Stomach (tissue), 9 donors: ENCODE results near the gene PLP2. TPM values are rescaled to one million over a fixed set of nuclear protein-coding genes. Genes with fewer than 3 reads are reported as not detected.

Experiments used
- DNase-seq, 2 donors: peaks; one replicate each; pipeline versions ENCODE4 v3.0.0 to v3.0.0-alpha.2; 2013 to 2019
- H3K27ac ChIP-seq, 5 donors: fragments of 200-600 bp in 4 of 5; sonication (generic) in 4 of 5; one replicate each; pipeline ENCODE4 v1.5.1; 2013 to 2019; ENCODE audit warnings: mild to moderate bottlenecking in 1 of 5, moderate library complexity in 1 of 5
- H3K27me3 ChIP-seq, 3 donors: fragments of 200-600 bp; sonication (generic); one replicate each; pipeline ENCODE4 v1.5.1; 2017 to 2019; ENCODE audit warnings: mixed run types in 1 of 3
- H3K36me3 ChIP-seq, 4 donors: fragments of 200-600 bp; sonication (generic); 1 replicate in 3 of 4; 2 replicates in 1 of 4; pipeline ENCODE4 v1.5.1; 2016 to 2019
- H3K4me1 ChIP-seq, 4 donors: fragments of 200-600 bp; sonication (generic); one replicate each; pipeline ENCODE4 v1.5.1; 2016 to 2019
- H3K4me3 ChIP-seq, 4 donors: fragments of 200-600 bp; sonication (generic) in 3 of 4; one replicate each; pipeline ENCODE4 v1.5.1; 2016 to 2019; ENCODE audit warnings: mild to moderate bottlenecking in 1 of 4
- H3K9me3 ChIP-seq, 4 donors: fragments of 200-600 bp; sonication (generic); one replicate each; pipeline ENCODE4 v1.5.1; 2016 to 2019
- CTCF ChIP-seq, 7 experiments: fragments of 450-650 bp in 4 of 7; fragments of 200-600 bp in 3 of 7; sonication (generic) in 3 of 7; IDR thresholded peaks; one replicate each; pipeline ENCODE4 v1.5.1; 2016 to 2019; ENCODE audit warnings: antibody characterized with exemption in 7 of 7, control low read depth in 2 of 7, mild to moderate bottlenecking in 1 of 7
- EP300 ChIP-seq: sonication (generic); formaldehyde crosslinking; IDR thresholded peaks from one replicate; pipeline ENCODE4 v1.6.1; 2017; ENCODE audit warnings: antibody characterized with exemption
- POLR2A ChIP-seq, 4 donors: fragments of 450-650 bp; IDR thresholded peaks; one replicate each; pipeline ENCODE4 v1.6.1; 2016; ENCODE audit warnings: antibody characterized with exemption in 4 of 4, control low read depth in 2 of 4, mild to moderate bottlenecking in 1 of 4, moderate library complexity in 1 of 4
- POLR2AphosphoS5 ChIP-seq, 3 donors: sonication (generic); formaldehyde crosslinking; IDR thresholded peaks; one replicate each; pipeline ENCODE4 v1.6.1; 2016; ENCODE audit warnings: antibody characterized with exemption in 3 of 3
- WGBS, 5 donors: extraction: QIAGEN DNeasy Blood & Tissue Kit in 3 of 5; methylation state at CpG; one replicate each; pipeline versions ENCODE4 v1.1.5 to v1.1.7; 2013 to 2018; 5-methylcytosine and 5-hydroxymethylcytosine counted together
- intact Hi-C: fragments of 100-400 bp; cut with DNase I; formaldehyde crosslinking; loops from one replicate; pipeline ENCODE4 v1.15.1; 2023; ENCODE audit warnings: low total_unique reads
- polyA plus RNA-seq, 3 donors: library from polyadenylated mRNA; stranded (reverse); fragments of 200-250 nt; gene quantifications; one replicate each; pipeline ENCODE4 v1.2.3, GENCODE V29; 2013
- total RNA-seq, 5 donors: library from RNA; depleted of rRNA; stranded (reverse); fragments of >200 nt; gene quantifications; one replicate each; pipeline versions ENCODE4 v1.1.0 to v1.2.3, GENCODE V29; 2014 to 2016
- donor health status: healthy with polysubstance abuse.
- donor health status: Bipolar disorder and iron deficiency.
- donor health status: healthy.

Gene PLP2
- total and polyA plus RNA-seq, 8 donors: 14.0 to 323 (median 66.6) TPM

GRCh38 chrX:49161632-49162031 lies 10.1 kb upstream of the PLP2 start:
- no peak for DNase-seq
- Histone ChIP-seq H3K27ac (peak overlapping the region; percentile 54 to 92 (median 73)), H3K36me3 (no peaks in the 10 kb centered on the region), H3K4me1 (peaks cover 4 to 23% (median 15%) of the 10 kb centered on the region in 4 donors), H3K9me3 (no peaks in the 10 kb centered on the region), H3K27me3 (no peaks in the 10 kb centered on the region), H3K4me3 (no peak overlapping the region)
- intact Hi-C loops: no loop called here
- WGBS, 5 donors: 61 to 77% (median 73%) methylated on average over 5 of the region's 5 CpGs
- no peak for TF ChIP-seq EP300
- no peak for TF ChIP-seq POLR2AphosphoS5 (IDR thresholded peaks at IDR 0.05)
- no peak for TF ChIP-seq CTCF (IDR thresholded peaks at IDR 0.05)
- TF ChIP-seq POLR2A (IDR thresholded peaks at IDR 0.05): no peak

- intact Hi-C loops: no loop called here
- no peak for TF ChIP-seq POLR2AphosphoS5 (IDR thresholded peaks at IDR 0.05)
- no peak for TF ChIP-seq CTCF (IDR thresholded peaks at IDR 0.05)
- TF ChIP-seq POLR2A (IDR thresholded peaks at IDR 0.05): no peak
- TF ChIP-seq EP300: no peak
- H3K36me3 ChIP-seq: no peaks in the 10 kb centered on the region
- peaks cover 4 to 29% (median 20%) of the 10 kb centered on the region in 4 donors for H3K4me1 ChIP-seq
- peak within 1 kb of the TSS; percentile 90 to 94 (median 92) for H3K27ac ChIP-seq
- peak; percentile 51 to 71 for DNase-seq
- peak within 1 kb of the TSS; percentile 38 to 45 (median 42) for H3K4me3 ChIP-seq
- 31 to 58% (median 52%) methylated on average over 2 to 28 of the region's 28 CpGs for WGBS, 5 donors
- H3K27me3 ChIP-seq: no peaks in the 10 kb centered on the region
- no peaks in the 10 kb centered on the region for H3K9me3 ChIP-seq
These were observed 9.1 kb upstream of the PLP2 start, which contains the start of gene MAGIX for GRCh38 chrX:49162620-49163019. MAGIX (plus strand) TSS chrX:49162758; CDS start chrX:49162890, 132 bp downstream.

DNA sequence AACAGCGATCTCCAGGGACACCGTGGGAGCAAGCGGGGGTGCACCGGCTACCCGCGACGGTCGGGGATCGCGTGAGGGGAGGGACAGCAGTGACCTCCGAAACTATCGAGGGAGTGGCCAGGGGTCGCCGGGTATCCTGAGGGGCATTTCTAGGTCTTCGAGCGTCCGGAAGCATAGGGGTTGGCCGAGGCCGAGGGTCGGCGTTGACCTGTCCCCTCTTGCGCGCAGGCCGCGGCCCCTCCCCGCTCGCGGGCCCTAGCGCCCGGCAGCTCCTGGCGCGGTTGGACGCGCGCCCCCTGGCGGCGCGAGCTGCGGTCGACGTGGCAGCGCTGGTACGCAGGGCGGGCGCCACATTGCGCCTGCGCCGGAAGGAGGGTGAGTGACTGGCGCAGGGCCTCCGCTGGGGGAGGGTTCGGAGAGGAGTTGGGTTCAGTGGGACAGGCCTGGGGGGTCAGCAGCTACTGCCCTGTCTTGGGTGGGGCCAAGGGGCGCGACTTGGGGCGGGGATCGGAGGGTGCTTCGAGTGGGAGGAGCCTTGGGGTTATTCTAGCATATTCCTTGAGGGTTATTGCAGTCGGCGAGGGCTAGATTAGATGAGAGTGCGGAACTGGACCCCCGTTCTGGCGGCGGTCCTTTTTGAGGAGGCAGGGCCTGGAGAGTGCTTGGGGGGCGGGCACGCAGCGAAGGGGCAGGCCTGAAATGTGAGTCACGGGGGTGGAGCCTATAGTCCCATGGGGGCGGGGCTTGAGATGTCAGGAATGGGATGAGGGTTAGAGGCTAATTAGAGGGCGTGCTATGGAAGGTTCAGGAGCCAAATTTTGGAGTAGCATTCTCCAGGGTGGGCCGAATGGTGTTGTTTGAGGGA lies 7.9 kb upstream of the PLP2 start:
- Histone ChIP-seq H3K4me1 (peaks cover 4 to 39% (median 26%) of the 10 kb centered on the region in 4 donors), H3K4me3 (peak overlapping the region; percentile 38 to 45 (median 42)), H3K36me3 (no peaks in the 10 kb centered on the region), H3K27me3 (no peaks in the 10 kb centered on the region), H3K27ac (peak overlapping the region; percentile 90 to 94 (median 92)), H3K9me3 (no peaks in the 10 kb centered on the region)
- intact Hi-C loops: no loop called here
- peak; percentile 86 to 95 for DNase-seq
- 0 to 39% (median 5%) methylated on average over 13 to 69 of the region's 69 CpGs for WGBS, 5 donors
- TF ChIP-seq POLR2A (IDR thresholded peaks at IDR 0.05) (no peak), EP300 (no peak), CTCF (IDR thresholded peaks at IDR 0.05) (peak in 5 of 7 experiments; percentile 41 to 86 (median 72)), POLR2AphosphoS5 (IDR thresholded peaks at IDR 0.05) (peak; percentile 36 to 76 (median 40))

GRCh38 chrX:49164589-49165360 lies 6.9 kb upstream of the PLP2 start:
- Histone ChIP-seq H3K27ac (peak overlapping the region; percentile 32 to 94 (median 92)), H3K4me1 (peaks cover 4 to 39% (median 26%) of the 10 kb centered on the region in 4 donors), H3K36me3 (no peaks in the 10 kb centered on the region), H3K27me3 (no peaks in the 10 kb centered on the region), H3K4me3 (no peak overlapping the region), H3K9me3 (no peaks in the 10 kb centered on the region)
- 81 to 89% (median 83%) methylated on average over 19 to 31 of the region's 31 CpGs for WGBS, 5 donors
- no peak for DNase-seq
- no peak for TF ChIP-seq POLR2AphosphoS5 (IDR thresholded peaks at IDR 0.05)
- no peak for TF ChIP-seq EP300
- TF ChIP-seq CTCF (IDR thresholded peaks at IDR 0.05): no peak
- no peak for TF ChIP-seq POLR2A (IDR thresholded peaks at IDR 0.05)
- intact Hi-C loops: no loop called here
